Breast epithelium (tissue), 4 donors: ENCODE data around the gene OSBPL10. TPM values are rescaled to one million over a fixed set of nuclear protein-coding genes. Genes with fewer than 3 reads are reported as not detected.
"Not testable (repeated sequence)": the region's sequence is repeated elsewhere in the genome, so short reads cannot be mapped to it uniquely, and the experiment has no call there.

Experiments used
- DNase-seq, 2 donors: peaks; one replicate each; pipeline ENCODE4 v3.0.0-alpha.2; 2019; ENCODE audit warnings: low spot score in 2 of 2
- H3K27ac ChIP-seq, 2 donors: fragments of 200-600 bp; sonication (generic) in 1 of 2; one replicate each; pipeline ENCODE4 v1.5.1; 2016 to 2019; ENCODE audit warnings: mild to moderate bottlenecking in 1 of 2
- H3K27me3 ChIP-seq, 2 donors: fragments of 200-600 bp; sonication (generic) in 1 of 2; one replicate each; pipeline versions ENCODE4 v1.5.1 to v1.6.0; 2017 to 2019; ENCODE audit warnings: control low read depth in 1 of 2, mild to moderate bottlenecking in 1 of 2
- H3K36me3 ChIP-seq: fragments of 200-600 bp; one replicate; pipeline ENCODE4 v1.5.1; 2019
- H3K4me1 ChIP-seq, 2 donors: fragments of 200-600 bp; sonication (generic); one replicate each; pipeline ENCODE4 v1.5.1; 2016 to 2019; ENCODE audit warnings: control low read depth in 1 of 2
- H3K4me3 ChIP-seq, 3 donors: fragments of 200-600 bp; sonication (generic); 1 replicate in 2 of 3; 2 replicates in 1 of 3; pipeline ENCODE4 v1.5.1; 2016 to 2019; ENCODE audit warnings: mild to moderate bottlenecking in 3 of 3, moderate library complexity in 2 of 3
- H3K9me3 ChIP-seq, 2 donors: fragments of 200-600 bp; sonication (generic) in 1 of 2; one replicate each; pipeline ENCODE4 v1.5.1; 2016 to 2019; ENCODE audit warnings: control low read depth in 1 of 2
- POLR2A ChIP-seq: fragments of 450-650 bp; IDR thresholded peaks from one replicate; pipeline ENCODE4 v1.6.1; 2016; ENCODE audit warnings: antibody characterized with exemption, mild to moderate bottlenecking, moderate library complexity
- POLR2AphosphoS5 ChIP-seq, 3 donors: sonication (generic); formaldehyde crosslinking; IDR thresholded peaks; one replicate each; pipeline ENCODE4 v1.6.1; 2017; ENCODE audit warnings: antibody characterized with exemption in 3 of 3
- intact Hi-C: fragments of 100-400 bp; cut with DNase I; formaldehyde crosslinking; loops from one replicate; pipeline ENCODE4 v1.15.1; 2023; ENCODE audit warnings: low total_unique reads
- total RNA-seq, 3 donors: library from RNA; depleted of rRNA; stranded (reverse); fragments of >200 nt; gene quantifications; one replicate each; pipeline ENCODE4 v1.1.0, GENCODE V29; 2016
- TF ChIP-seq, protein P1 (sequence below), 3 donors: fragments of 450-650 bp; IDR thresholded peaks; one replicate each; pipeline ENCODE4 v1.5.1; 2016 to 2017; ENCODE audit warnings: antibody characterized with exemption in 3 of 3, mild to moderate bottlenecking in 3 of 3, moderate library complexity in 3 of 3

The OSBPL10 gene
- total RNA-seq, 3 donors from 2014 or later: 17.6 to 47.4 (median 26.5) TPM

GRCh38 chr3:32018757-32019564 lies 37.9 kb upstream of the OSBPL10 start:
- Histone ChIP-seq H3K9me3 (no peaks in the 10 kb centered on the region), H3K27ac (no peak overlapping the region), H3K4me1 (no peaks in the 10 kb centered on the region), H3K36me3 (no peaks in the 10 kb centered on the region), H3K4me3 (no peak overlapping the region), H3K27me3 (no peaks in the 10 kb centered on the region)
- TF ChIP-seq POLR2AphosphoS5 (IDR thresholded peaks at IDR 0.05): no peak
- TF ChIP-seq, protein P1, sequence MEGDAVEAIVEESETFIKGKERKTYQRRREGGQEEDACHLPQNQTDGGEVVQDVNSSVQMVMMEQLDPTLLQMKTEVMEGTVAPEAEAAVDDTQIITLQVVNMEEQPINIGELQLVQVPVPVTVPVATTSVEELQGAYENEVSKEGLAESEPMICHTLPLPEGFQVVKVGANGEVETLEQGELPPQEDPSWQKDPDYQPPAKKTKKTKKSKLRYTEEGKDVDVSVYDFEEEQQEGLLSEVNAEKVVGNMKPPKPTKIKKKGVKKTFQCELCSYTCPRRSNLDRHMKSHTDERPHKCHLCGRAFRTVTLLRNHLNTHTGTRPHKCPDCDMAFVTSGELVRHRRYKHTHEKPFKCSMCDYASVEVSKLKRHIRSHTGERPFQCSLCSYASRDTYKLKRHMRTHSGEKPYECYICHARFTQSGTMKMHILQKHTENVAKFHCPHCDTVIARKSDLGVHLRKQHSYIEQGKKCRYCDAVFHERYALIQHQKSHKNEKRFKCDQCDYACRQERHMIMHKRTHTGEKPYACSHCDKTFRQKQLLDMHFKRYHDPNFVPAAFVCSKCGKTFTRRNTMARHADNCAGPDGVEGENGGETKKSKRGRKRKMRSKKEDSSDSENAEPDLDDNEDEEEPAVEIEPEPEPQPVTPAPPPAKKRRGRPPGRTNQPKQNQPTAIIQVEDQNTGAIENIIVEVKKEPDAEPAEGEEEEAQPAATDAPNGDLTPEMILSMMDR (IDR thresholded peaks at IDR 0.05): peak; percentile 73 to 83 (median 80)
- intact Hi-C loops: no loop called here
- no peak for DNase-seq

GRCh38 chr3:32017286-32017685 lies 36.2 kb upstream of the OSBPL10 start:
- no peak for DNase-seq
- H3K36me3 ChIP-seq: no peaks in the 10 kb centered on the region
- intact Hi-C loops: no loop called here
- no peaks in the 10 kb centered on the region for H3K27me3 ChIP-seq
- no peak overlapping the region for H3K4me3 ChIP-seq
- TF ChIP-seq POLR2A: no peak
- no peaks in the 10 kb centered on the region for H3K9me3 ChIP-seq
- no peak overlapping the region for H3K27ac ChIP-seq
- H3K4me1 ChIP-seq: no peaks in the 10 kb centered on the region

GRCh38 chr3:32015638-32016037 lies 34.6 kb upstream of the OSBPL10 start:
- H3K27me3 ChIP-seq, H3K27ac ChIP-seq, H3K4me3 ChIP-seq, intact Hi-C loops, H3K9me3 ChIP-seq, H3K4me1 ChIP-seq, DNase-seq, H3K36me3 ChIP-seq: not testable (repeated sequence)

- H3K27me3 ChIP-seq, H3K36me3 ChIP-seq, H3K9me3 ChIP-seq, DNase-seq, H3K27ac ChIP-seq, intact Hi-C loops, H3K4me1 ChIP-seq, H3K4me3 ChIP-seq: not testable (repeated sequence)
Observed at GRCh38 chr3:32010699-32011098, 29.6 kb upstream of the OSBPL10 start.

DNA sequence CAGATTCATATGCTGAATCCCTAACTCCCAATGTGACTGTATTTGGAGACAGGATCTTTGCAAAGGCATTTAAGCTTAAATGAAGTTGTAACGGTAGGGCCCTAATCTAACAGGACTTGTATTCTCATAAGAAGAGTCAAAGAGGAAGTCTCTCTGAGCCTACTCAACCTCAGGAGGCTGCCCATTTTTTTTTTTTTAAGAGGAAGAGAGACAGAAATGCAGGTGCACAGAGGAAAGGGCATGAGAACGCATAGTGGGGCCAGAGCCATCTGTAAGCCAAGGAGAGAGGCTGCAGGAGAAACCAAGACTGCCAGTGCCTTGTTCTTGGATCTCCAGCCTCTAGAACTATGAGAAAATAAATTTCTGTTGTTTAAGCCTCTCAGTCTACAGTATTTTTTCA lies 28.9 kb upstream of the OSBPL10 start:
- intact Hi-C loops: no loop called here
- DNase-seq: no peak
- TF ChIP-seq, protein P1 (IDR thresholded peaks at IDR 0.05): no peak
- TF ChIP-seq POLR2AphosphoS5 (IDR thresholded peaks at IDR 0.05): no peak
- no peak for TF ChIP-seq POLR2A
- no peaks in the 10 kb centered on the region for H3K27me3 ChIP-seq
- no peak overlapping the region for H3K27ac ChIP-seq
- no peaks in the 10 kb centered on the region for H3K9me3 ChIP-seq
- no peak overlapping the region for H3K4me3 ChIP-seq
- H3K4me1 ChIP-seq: no peaks in the 10 kb centered on the region
- no peaks in the 10 kb centered on the region for H3K36me3 ChIP-seq

GRCh38 chr3:32009101-32009500 lies 28.0 kb upstream of the OSBPL10 start:
- TF ChIP-seq POLR2A: no peak
- TF ChIP-seq, protein P1 (IDR thresholded peaks at IDR 0.05): no peak
- TF ChIP-seq POLR2AphosphoS5 (IDR thresholded peaks at IDR 0.05): no peak
- Histone ChIP-seq H3K9me3 (no peaks in the 10 kb centered on the region), H3K36me3 (no peaks in the 10 kb centered on the region), H3K4me1 (no peaks in the 10 kb centered on the region), H3K27me3 (no peaks in the 10 kb centered on the region), H3K27ac (no peak overlapping the region), H3K4me3 (no peak overlapping the region)
- DNase-seq: no peak
- intact Hi-C loops: no loop called here
